Effector memory CD8-positive, alpha-beta T cell (primary cell): ENCODE results near the gene SH3BGRL2.
"Not testable (repeated sequence)": the region's sequence is repeated elsewhere in the genome, so short reads cannot be mapped to it uniquely, and the experiment has no call there.

ENCODE experiments used
- ATAC-seq: fragments of 150-1000 bp; cut with Tn5 transposase; replicated peaks from 2 replicates; pipeline ENCODE4 v1.10.0; 2021; ENCODE audit warnings: mild to moderate bottlenecking, moderate library complexity
- DNase-seq, 3 experiments: peaks; one replicate each; pipeline ENCODE4 v3.0.0; 2021
- H3K27ac Mint-ChIP-seq, 2 donors: one replicate each; pipeline ENCODE4 v1.8.0; 2022; ENCODE audit warnings: mild to moderate bottlenecking in 2 of 2, mixed read lengths in 2 of 2, moderate library complexity in 2 of 2
- H3K27me3 Mint-ChIP-seq, 2 donors: one replicate each; pipeline ENCODE4 v1.8.0; 2022; ENCODE audit warnings: mixed read lengths in 2 of 2
- H3K36me3 Mint-ChIP-seq: one replicate; pipeline ENCODE4 v1.8.0; 2022; ENCODE audit warnings: mild to moderate bottlenecking, moderate library complexity, mixed read lengths; ENCODE audit not compliant: insufficient read depth
- H3K4me1 Mint-ChIP-seq, 2 donors: one replicate each; pipeline ENCODE4 v1.8.0; 2022; ENCODE audit warnings: low read depth in 2 of 2, mixed read lengths in 2 of 2
- H3K4me3 Mint-ChIP-seq, 2 donors: one replicate each; pipeline ENCODE4 v1.8.0; 2022; ENCODE audit warnings: mild to moderate bottlenecking in 2 of 2, mixed read lengths in 2 of 2, moderate library complexity in 2 of 2
- H3K9me3 Mint-ChIP-seq, 2 donors: one replicate each; pipeline ENCODE4 v1.8.0; 2022; ENCODE audit warnings: mixed read lengths in 2 of 2

SH3BGRL2 gene

GRCh38 chr6:79607000-79607399, 24.1 kb upstream of the SH3BGRL2 start:
- Mint-ChIP-seq H3K27me3 (peaks cover 0 to 15% of the 10 kb centered on the region in 2 donors), H3K4me1 (no peaks in the 10 kb centered on the region), H3K36me3 (no peaks in the 10 kb centered on the region), H3K9me3 (no peaks in the 10 kb centered on the region), H3K27ac (no peak overlapping the region), H3K4me3 (no peak overlapping the region)
- DNase-seq (no peak), ATAC-seq (no peak)

GRCh38 chr6:79608334-79609224, 22.6 kb upstream of the SH3BGRL2 start:
- Mint-ChIP-seq H3K4me3 (no peak overlapping the region), H3K27me3 (peaks cover 0 to 15% of the 10 kb centered on the region in 2 donors), H3K9me3 (no peaks in the 10 kb centered on the region), H3K27ac (no peak overlapping the region), H3K36me3 (no peaks in the 10 kb centered on the region), H3K4me1 (no peaks in the 10 kb centered on the region)
- no peak for DNase-seq
- no peak for ATAC-seq

- no peaks in the 10 kb centered on the region for H3K36me3 Mint-ChIP-seq
- ATAC-seq (no peak), DNase-seq (no peak)
- H3K27me3 Mint-ChIP-seq, result peaks cover 0 to 21% of the 10 kb centered on the region in 2 donors
- no peaks in the 10 kb centered on the region for H3K9me3 Mint-ChIP-seq
- no peak overlapping the region for H3K27ac Mint-ChIP-seq
- H3K4me3 Mint-ChIP-seq, result no peak overlapping the region
- H3K4me1 Mint-ChIP-seq, result no peaks in the 10 kb centered on the region
Measured at GRCh38 chr6:79609225-79609595, 21.9 kb upstream of the SH3BGRL2 start.

- Mint-ChIP-seq H3K27me3 (peaks cover 0 to 23% of the 10 kb centered on the region in 2 donors), H3K9me3 (no peaks in the 10 kb centered on the region), H3K4me3 (no peak overlapping the region), H3K36me3 (no peaks in the 10 kb centered on the region), H3K27ac (no peak overlapping the region), H3K4me1 (no peaks in the 10 kb centered on the region)
- DNase-seq (no peak), ATAC-seq (no peak)
Measured at GRCh38 chr6:79610306-79611009, 20.7 kb upstream of the SH3BGRL2 start.

GRCh38 chr6:79612457-79612856, 18.7 kb upstream of the SH3BGRL2 start:
- Mint-ChIP-seq H3K27me3 (peaks cover 4 to 24% of the 10 kb centered on the region in 2 donors), H3K9me3 (no peaks in the 10 kb centered on the region), H3K27ac (no peak overlapping the region), H3K36me3 (no peaks in the 10 kb centered on the region), H3K4me3 (no peak overlapping the region), H3K4me1 (no peaks in the 10 kb centered on the region)
- DNase-seq (no peak), ATAC-seq (no peak)

GRCh38 chr6:79612918-79613317, 18.2 kb upstream of the SH3BGRL2 start:
- H3K4me1 Mint-ChIP-seq, result no peaks in the 10 kb centered on the region

GRCh38 chr6:79613912-79614311, 17.2 kb upstream of the SH3BGRL2 start:
- Mint-ChIP-seq H3K9me3 (no peaks in the 10 kb centered on the region), H3K27ac (no peak overlapping the region), H3K4me1 (no peaks in the 10 kb centered on the region), H3K27me3 (peaks cover 4 to 20% of the 10 kb centered on the region in 2 donors), H3K4me3 (no peak overlapping the region), H3K36me3 (no peaks in the 10 kb centered on the region)
- no peak for DNase-seq
- no peak for ATAC-seq

More at GRCh38 chr6:79612918-79613317, 18.2 kb upstream of the SH3BGRL2 start:
- H3K27me3 Mint-ChIP-seq, result peaks cover 4 to 20% of the 10 kb centered on the region in 2 donors
- H3K36me3 Mint-ChIP-seq, result no peaks in the 10 kb centered on the region
- H3K27ac Mint-ChIP-seq, result no peak overlapping the region
- H3K9me3 Mint-ChIP-seq, result no peaks in the 10 kb centered on the region
- ATAC-seq, result no peak
- H3K4me3 Mint-ChIP-seq, result no peak overlapping the region
- DNase-seq, result no peak

- H3K4me1 Mint-ChIP-seq, result no peaks in the 10 kb centered on the region
- H3K9me3 Mint-ChIP-seq, result no peaks in the 10 kb centered on the region
- H3K27me3 Mint-ChIP-seq, result peaks cover 4 to 27% of the 10 kb centered on the region in 2 donors
- ATAC-seq (no peak), DNase-seq (no peak)
- no peak overlapping the region for H3K27ac Mint-ChIP-seq
- H3K36me3 Mint-ChIP-seq, result no peaks in the 10 kb centered on the region
- H3K4me3 Mint-ChIP-seq, result no peak overlapping the region
Measured at GRCh38 chr6:79614326-79615305, 16.5 kb upstream of the SH3BGRL2 start.

GRCh38 chr6:79617518-79617941, 13.6 kb upstream of the SH3BGRL2 start:
- ATAC-seq (no peak), DNase-seq (no peak)
- Mint-ChIP-seq H3K9me3 (no peaks in the 10 kb centered on the region), H3K27ac (no peak overlapping the region), H3K36me3 (no peaks in the 10 kb centered on the region), H3K27me3 (peaks cover 11 to 39% of the 10 kb centered on the region in 2 donors), H3K4me3 (no peak overlapping the region), H3K4me1 (no peaks in the 10 kb centered on the region)

GRCh38 chr6:79618425-79618824, 12.7 kb upstream of the SH3BGRL2 start:
- not testable (repeated sequence) for H3K9me3 Mint-ChIP-seq, H3K4me3 Mint-ChIP-seq, H3K4me1 Mint-ChIP-seq, DNase-seq, H3K27ac Mint-ChIP-seq, ATAC-seq, H3K36me3 Mint-ChIP-seq
- peaks cover 11 to 39% of the 10 kb centered on the region in 2 donors for H3K27me3 Mint-ChIP-seq

- Mint-ChIP-seq H3K4me1 (no peaks in the 10 kb centered on the region), H3K27ac (no peak overlapping the region), H3K36me3 (no peaks in the 10 kb centered on the region), H3K9me3 (no peaks in the 10 kb centered on the region), H3K4me3 (no peak overlapping the region), H3K27me3 (peaks cover 8 to 26% of the 10 kb centered on the region in 2 donors)
- ATAC-seq, result no peak
- no peak for DNase-seq
Measured at GRCh38 chr6:79621579-79621978, 9.6 kb upstream of the SH3BGRL2 start.

- no peaks in the 10 kb centered on the region for H3K9me3 Mint-ChIP-seq
- H3K4me1 Mint-ChIP-seq, result no peaks in the 10 kb centered on the region
- no peak overlapping the region for H3K4me3 Mint-ChIP-seq
- H3K27ac Mint-ChIP-seq, result no peak overlapping the region
- no peaks in the 10 kb centered on the region for H3K36me3 Mint-ChIP-seq
- DNase-seq (no peak), ATAC-seq (no peak)
- peaks cover 6 to 28% of the 10 kb centered on the region in 2 donors for H3K27me3 Mint-ChIP-seq
Measured at GRCh38 chr6:79622364-79622763, 8.8 kb upstream of the SH3BGRL2 start.

GRCh38 chr6:79623106-79623505, 8.0 kb upstream of the SH3BGRL2 start:
- H3K4me3 Mint-ChIP-seq, result no peak overlapping the region
- H3K36me3 Mint-ChIP-seq, result no peaks in the 10 kb centered on the region
- no peak for ATAC-seq
- no peaks in the 10 kb centered on the region for H3K4me1 Mint-ChIP-seq
- no peak for DNase-seq
- no peaks in the 10 kb centered on the region for H3K9me3 Mint-ChIP-seq
- no peak overlapping the region for H3K27ac Mint-ChIP-seq
- H3K27me3 Mint-ChIP-seq, result peaks cover 6 to 33% of the 10 kb centered on the region in 2 donors
